KOPT-K1 (cell line): Measurements from ENCODE around the gene SORCS3.
"Not testable (repeated sequence)": the region's sequence is repeated elsewhere in the genome, so short reads cannot be mapped to it uniquely, and the experiment has no call there.

ENCODE experiments used
- H3K27ac ChIP-seq: fragments of 200-600 bp; sonication (generic); 2 replicates; pipeline ENCODE4 v1.5.1; 2016; ENCODE audit warnings: antibody characterized with exemption, mild to moderate bottlenecking, low read depth, low read length; ENCODE audit not compliant: poor library complexity, severe bottlenecking
- H3K36me3 ChIP-seq: fragments of 200-600 bp; sonication (generic); 2 replicates; pipeline ENCODE4 v1.5.1; 2017; ENCODE audit warnings: antibody characterized with exemption, mild to moderate bottlenecking, low read length, moderate library complexity; ENCODE audit not compliant: insufficient read depth
- H3K9me3 ChIP-seq: fragments of 200-600 bp; sonication (generic); 2 replicates; pipeline ENCODE4 v1.5.1; 2017; ENCODE audit warnings: antibody characterized with exemption, low read length, mild to moderate bottlenecking; ENCODE audit not compliant: insufficient read depth, poor library complexity, severe bottlenecking

SORCS3 gene

DNA sequence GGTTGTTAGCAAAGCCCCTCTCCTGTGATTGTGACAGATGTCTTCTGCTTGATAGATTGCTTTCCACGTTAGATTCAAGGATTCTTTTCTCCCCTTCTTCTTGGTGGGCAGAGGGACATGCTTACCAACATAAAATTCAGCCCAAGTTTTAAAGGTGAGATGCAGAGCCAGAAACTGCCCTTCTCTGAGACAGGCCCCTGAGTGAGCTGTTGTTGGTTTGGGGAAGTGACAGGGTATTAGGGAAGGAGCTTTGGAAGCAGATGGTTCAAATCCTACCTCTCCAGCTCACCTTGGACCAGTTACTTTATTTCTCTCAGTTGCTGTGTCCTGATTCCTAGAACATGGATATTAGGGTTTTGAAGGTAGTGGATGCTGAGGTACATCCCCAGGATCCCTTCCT is 53.0 kb downstream of the SORCS3 start:
- Histone ChIP-seq H3K9me3 (no peaks in the 10 kb centered on the region), H3K27ac (no peak overlapping the region), H3K36me3 (no peaks in the 10 kb centered on the region)

DNA sequence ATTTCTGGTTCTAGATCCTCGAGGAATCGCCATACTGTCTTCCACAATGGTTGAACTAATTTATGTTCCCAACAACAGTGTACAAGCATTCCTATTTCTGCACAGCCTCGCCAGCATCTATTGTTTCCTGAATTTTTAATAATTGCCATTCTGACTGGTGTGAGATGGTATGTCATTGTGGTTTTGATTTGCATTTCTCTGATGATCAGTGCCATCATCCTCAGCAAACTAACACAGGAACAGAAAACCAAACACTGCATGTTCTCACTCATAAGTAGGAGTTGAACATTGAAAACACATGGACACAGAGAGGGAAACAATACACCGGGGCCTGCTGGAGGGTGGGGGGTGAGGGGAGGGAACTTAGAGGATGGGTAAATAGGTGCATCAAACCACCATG is 62.2 kb downstream of the SORCS3 start:
- H3K36me3 ChIP-seq, H3K27ac ChIP-seq, H3K9me3 ChIP-seq: not testable (repeated sequence)

DNA sequence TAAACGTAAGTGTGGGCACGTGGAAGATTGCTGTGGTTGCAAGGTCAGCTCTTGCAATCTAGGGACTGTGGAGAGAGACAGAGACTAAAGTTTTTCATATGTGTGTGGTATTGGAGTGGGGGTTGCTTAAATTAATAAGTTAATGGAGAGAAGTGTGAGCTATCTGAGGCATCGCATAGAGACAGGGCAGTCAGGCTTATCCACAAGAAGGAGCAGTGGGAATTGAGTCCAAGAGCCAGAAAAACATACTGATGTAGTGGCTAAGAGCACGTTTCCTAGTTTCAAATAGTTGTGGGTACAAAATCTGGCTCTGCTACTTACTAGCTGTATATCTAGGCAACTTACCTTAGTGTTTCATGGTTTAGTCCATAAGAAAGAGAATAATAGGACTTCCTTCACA is 65.8 kb downstream of the SORCS3 start:
- no peaks in the 10 kb centered on the region for H3K9me3 ChIP-seq
- no peaks in the 10 kb centered on the region for H3K36me3 ChIP-seq
- no peak overlapping the region for H3K27ac ChIP-seq

DNA sequence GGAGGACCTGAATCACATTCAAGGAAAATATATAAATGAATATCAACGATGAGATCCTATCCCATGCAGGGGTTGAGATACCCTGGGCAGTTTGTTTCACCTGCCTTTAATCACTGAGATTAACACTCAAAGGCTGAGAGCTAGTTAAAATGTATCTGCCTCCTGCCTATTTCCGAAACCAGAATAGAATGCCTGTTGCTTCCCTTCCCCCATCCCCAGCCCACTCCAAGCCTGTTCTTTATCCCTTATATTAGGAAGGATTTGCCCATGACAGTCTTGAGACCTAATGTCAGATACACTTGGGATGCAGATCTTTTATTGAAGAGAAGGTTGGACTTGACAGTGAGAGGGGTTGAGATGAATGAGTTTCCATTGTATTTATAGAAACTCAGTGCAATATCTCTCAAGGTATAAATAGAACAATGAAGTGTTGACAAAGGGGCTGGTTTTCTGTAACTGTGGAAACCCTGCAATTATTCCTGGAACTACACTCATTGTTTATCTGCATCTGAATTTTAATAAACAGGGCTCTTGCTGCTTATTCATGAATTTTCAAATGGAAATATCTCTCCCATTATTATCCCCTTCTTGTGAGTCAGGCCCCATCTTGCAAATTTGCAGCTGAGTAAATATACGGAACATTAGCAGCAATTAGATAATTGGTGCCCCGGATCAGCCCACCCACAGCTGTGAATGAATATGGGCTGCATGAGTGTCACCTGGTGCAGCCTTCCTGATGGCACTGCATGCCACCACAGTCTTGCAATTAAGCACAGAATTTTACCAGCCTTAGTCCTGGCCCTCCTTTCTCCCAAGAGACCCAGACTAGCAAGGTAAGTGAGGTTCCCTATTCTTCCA is 66.7 kb downstream of the SORCS3 start:
- Histone ChIP-seq H3K27ac (no peak overlapping the region), H3K36me3 (no peaks in the 10 kb centered on the region), H3K9me3 (no peaks in the 10 kb centered on the region)

DNA sequence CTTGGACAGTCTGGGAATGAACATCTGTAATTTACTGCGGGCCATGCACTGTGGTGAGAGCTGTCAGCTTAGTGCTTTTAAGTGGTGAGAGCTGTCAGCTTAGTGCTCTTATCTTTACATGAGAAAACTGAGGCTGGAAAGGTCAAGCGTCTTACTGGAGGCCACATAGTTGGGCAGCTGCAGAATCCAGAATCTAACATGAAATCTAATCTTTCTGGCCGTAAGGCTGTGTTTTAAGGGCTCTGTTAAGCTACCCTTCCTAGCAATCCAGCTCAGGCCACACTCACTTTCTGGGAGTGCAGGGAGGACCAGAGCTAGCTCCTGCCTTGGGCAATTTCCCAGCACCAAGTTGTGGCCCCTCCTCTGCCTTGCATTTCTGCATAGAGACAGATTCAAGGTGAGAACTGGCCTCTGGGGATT is 70.2 kb downstream of the SORCS3 start:
- Histone ChIP-seq H3K9me3 (no peaks in the 10 kb centered on the region), H3K27ac (no peak overlapping the region), H3K36me3 (no peaks in the 10 kb centered on the region)

DNA sequence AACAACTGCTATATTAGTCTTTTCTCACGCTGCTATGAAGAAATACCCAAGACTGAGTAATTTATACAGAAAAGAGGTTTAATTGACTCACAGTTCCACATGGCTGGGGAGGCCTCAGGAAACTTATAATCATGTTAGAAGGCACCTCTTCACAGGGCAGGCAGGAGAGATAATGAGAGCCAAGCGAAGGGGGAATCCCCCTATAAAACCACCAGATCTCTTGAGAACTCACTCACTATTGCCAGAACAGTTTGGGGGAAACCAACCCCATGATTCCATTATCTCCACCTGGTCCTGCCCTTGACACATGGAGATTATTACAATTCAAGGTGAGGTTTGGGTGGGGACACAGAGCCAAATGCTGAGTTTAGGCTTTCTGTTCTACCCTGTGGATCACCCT is 89.5 kb downstream of the SORCS3 start:
- not testable (repeated sequence) for H3K9me3 ChIP-seq, H3K36me3 ChIP-seq, H3K27ac ChIP-seq

DNA sequence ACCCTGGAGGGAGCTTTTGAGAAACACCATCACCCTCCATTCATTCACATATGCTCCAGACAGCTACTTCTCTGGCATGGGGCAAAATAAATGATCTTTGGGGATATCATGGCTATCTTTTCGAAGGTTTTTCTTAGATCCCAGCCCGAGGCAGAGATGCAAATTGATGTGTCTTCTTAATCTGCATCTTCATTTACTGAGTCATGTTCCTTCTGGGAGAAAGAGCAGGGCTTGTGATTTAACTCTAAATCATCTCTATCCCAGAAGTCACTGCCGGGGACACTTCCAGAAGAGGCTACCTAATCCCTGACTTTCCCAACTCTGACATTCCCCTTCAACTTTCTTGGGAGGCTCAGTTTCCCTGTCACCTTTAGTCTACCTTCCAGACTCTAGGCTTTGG is 90.1 kb downstream of the SORCS3 start:
- no peaks in the 10 kb centered on the region for H3K36me3 ChIP-seq
- no peaks in the 10 kb centered on the region for H3K9me3 ChIP-seq
- H3K27ac ChIP-seq: no peak overlapping the region

DNA sequence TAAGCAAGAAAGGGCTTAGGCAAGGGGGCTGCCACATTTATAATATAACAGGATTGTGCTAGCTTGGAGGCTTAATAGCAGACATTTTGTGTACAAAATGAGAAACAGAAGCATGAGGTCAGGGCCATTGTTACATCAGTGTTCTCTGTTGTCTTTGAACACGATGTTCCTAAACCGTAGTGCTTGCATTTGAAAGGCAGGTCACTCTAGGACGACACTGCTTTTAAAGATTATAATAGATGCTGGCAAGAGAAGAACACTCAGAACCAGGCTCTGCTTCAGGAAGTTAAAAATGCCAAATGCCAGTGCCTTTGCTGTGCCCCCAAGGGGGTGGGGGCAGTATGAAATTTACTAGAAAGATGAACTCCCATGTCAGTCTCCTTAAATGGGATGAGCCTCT is 91.1 kb downstream of the SORCS3 start:
- Histone ChIP-seq H3K36me3 (no peaks in the 10 kb centered on the region), H3K27ac (no peak overlapping the region), H3K9me3 (no peaks in the 10 kb centered on the region)

DNA sequence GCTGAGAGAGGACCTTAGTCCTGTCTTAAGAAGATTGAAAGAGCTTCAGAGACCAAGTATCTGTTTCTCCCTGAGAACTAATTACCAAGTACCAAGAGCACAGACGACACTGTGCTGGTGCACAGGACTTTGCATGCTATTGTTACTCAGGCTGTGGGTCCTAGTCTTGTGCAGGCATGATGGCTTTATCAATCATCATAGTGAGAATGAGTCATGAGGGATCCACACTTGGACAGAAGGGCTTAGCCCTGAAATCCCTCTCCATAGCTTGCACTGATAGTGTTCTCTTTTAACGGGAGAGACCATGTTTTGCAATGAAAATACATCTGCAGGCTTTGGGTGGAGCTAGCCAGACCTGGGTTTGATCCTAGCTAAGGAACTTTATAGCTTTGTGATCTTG is 93.3 kb downstream of the SORCS3 start:
- Histone ChIP-seq H3K9me3 (no peaks in the 10 kb centered on the region), H3K36me3 (no peaks in the 10 kb centered on the region), H3K27ac (no peak overlapping the region)

DNA sequence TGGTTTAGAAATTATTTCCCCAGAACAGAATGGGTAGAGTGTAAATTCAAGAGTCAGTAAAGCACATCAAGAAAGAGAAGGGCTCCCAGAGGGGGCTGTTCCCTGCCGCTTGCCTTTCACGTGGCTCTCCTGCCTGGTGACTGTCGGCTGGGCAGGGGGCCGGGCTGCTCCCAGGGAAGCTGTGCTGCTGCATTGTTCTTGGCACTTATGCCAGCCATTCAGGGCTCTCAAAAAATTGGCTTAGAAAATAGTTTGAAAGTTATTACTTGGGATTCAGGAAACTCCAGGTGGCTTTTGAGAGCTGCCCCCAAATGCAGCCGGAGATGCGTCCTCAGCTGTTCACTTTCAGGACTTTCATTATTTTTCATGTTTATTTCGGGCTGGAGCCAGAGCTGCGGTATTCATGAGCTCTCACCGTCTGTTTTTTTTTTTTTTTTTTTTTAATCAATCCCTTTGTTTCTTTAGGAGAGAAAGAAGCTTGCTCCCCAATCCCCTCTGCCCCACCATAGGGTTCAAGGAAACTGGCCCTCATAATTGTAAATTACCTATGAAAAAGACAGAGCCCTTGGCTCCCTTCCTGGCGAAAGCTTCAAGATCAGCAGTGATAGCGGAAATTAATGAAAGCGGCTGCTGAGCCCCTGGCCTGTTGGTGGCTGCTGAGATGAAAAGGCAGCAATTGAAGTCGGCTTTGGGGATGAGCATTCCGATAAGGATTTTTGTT is 94.1 kb downstream of the SORCS3 start:
- Histone ChIP-seq H3K27ac (no peak overlapping the region), H3K36me3 (no peaks in the 10 kb centered on the region), H3K9me3 (no peaks in the 10 kb centered on the region)

DNA sequence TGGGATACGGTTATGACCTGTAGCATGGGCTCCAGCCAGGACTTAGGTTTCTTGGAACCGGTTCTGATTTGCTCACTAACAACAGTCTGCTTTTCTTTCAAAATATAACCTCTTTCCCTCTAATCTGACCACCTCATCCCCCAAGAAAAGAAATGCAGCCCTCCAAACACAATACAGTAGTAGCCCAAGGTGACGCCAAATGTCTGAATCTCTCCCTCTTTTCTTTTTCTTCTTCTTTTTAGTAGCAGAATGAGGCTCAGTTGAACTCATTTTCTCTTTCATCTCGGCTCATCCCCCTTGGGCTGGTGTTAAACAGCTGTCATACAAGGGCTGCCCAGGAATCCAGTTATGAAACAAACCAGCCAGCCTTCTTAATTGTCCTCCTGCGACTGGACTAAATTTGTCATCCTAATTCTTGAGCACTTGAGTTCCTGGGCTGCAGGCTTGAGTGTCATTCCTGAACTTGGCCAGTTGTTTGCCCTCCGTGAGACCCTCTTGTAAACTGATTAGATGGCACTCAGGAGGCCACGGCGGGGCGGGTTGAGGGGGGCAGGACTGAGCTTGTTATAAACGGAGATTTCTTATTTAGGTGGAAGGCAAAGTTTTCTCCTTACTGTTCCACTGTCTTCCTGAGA is 94.8 kb downstream of the SORCS3 start:
- no peak overlapping the region for H3K27ac ChIP-seq
- no peaks in the 10 kb centered on the region for H3K36me3 ChIP-seq
- H3K9me3 ChIP-seq: no peaks in the 10 kb centered on the region

DNA sequence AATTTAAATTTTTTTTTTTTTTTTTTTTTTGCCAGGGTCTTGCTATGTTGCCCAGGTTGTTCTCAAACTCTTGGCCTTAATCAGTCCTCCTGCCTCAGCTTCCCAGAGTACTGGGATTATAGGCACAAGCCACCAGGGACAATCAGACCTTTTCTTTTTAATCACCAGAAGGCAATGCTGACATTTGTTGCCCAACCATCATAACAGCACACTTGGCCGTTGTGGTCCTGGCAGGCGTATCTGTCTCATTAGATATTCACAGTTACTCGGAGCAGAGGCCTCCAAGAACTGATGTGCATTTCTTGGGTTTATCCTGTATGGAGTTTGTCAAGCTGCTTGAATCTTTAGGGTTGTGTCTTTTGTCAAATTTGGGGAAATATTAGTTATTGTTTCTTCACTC is 100.0 kb downstream of the SORCS3 start:
- no peaks in the 10 kb centered on the region for H3K9me3 ChIP-seq
- no peak overlapping the region for H3K27ac ChIP-seq
- no peaks in the 10 kb centered on the region for H3K36me3 ChIP-seq

DNA sequence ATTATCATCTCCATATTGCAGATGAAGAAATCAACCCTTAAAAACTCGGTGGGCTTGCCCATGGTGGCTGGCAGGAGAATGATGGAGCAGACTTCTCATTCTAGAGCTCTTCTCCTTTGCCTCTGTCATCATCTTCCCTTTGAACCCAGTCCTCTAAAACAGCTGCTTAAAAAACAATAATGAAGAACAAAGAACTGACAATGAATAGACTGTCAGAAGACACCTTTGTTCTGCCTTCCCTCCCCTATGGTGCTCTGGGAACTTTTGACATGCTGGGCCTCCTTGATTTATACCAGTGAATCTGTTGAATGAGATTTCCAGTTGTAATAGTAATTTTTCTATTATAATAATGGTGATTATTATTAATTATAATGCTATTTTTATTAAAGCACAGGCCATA is 103.0 kb downstream of the SORCS3 start:
- no peak overlapping the region for H3K27ac ChIP-seq
- no peaks in the 10 kb centered on the region for H3K36me3 ChIP-seq
- H3K9me3 ChIP-seq: no peaks in the 10 kb centered on the region

DNA sequence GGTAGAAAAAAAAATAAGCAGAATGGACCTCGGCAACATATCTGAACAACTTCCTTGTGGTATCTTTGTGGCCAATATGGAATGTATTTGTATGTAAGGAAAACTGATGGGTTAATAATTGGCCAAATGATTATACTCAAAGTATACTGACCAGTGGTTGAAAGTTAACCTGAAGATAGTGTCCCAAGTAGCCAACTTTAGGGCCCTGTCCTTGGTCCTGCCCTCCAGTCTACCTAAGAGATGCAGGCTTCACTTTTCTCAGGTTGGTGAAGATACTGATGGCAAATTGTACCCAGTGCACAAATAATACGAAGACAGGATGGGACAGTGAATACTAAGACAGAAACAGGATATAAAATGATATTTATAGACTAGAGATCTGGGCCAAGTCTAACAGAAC is 109.2 kb downstream of the SORCS3 start:
- no peak overlapping the region for H3K27ac ChIP-seq
- no peaks in the 10 kb centered on the region for H3K9me3 ChIP-seq
- no peaks in the 10 kb centered on the region for H3K36me3 ChIP-seq

DNA sequence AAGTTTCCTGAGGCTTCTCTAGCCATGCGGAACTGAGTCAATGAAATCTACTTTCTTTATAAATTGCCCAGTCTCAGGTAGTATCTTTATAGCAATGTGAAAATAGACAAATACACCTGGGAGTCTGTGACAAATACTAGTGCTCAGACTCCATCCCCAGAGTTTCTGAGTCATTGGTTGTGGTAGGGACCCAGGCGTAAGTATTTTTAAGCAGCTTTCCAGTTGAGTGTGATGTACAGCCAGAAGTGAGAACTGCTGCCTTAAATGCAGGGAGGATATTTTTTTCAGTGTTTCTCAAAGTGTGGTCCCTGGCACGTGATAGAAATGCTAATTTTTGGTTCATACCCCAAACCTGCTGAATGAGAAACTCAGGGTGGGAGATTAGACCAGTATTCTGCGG is 121.7 kb downstream of the SORCS3 start:
- Histone ChIP-seq H3K36me3 (no peaks in the 10 kb centered on the region), H3K9me3 (no peaks in the 10 kb centered on the region), H3K27ac (no peak overlapping the region)
